Endometrial microvascular endothelial cells (primary cell): Measurements from ENCODE around the gene SLC9A2. TPM values are rescaled to one million over a fixed set of nuclear protein-coding genes. Genes with fewer than 3 reads are reported as not detected.

Experiments
- in situ Hi-C: cut with HindIII; loops from 2 replicates; pipeline ENCODE4 v1.10.0; 2017; ENCODE audit warnings: low sequenced_read_pairs, low pct_unique_long_range_greater_than_20kb; ENCODE audit errors: inconsistent ontology term
- total RNA-seq: library from RNA; depleted of rRNA; stranded (reverse); fragments of >200 nt; gene quantifications from one replicate; pipeline ENCODE4 v1.2.3, GENCODE V29; 2015; ENCODE audit errors: inconsistent ontology term

The SLC9A2 gene
- total RNA-seq, 1 donor from 2014 or later, result not detected

GRCh38 chr2:102707796-102708695 is 88.7 kb downstream of the SLC9A2 start:
- in situ Hi-C loops, result no loop called here

- in situ Hi-C loops, result no loop called here
Observed at GRCh38 chr2:102708847-102709559, 89.7 kb downstream of the SLC9A2 start.

- in situ Hi-C loops, result no loop called here
Observed at GRCh38 chr2:102717308-102718018, 98.1 kb downstream of the SLC9A2 start.

GRCh38 chr2:102718387-102719316 is 99.3 kb downstream of the SLC9A2 start:
- in situ Hi-C loops, result no loop called here

GRCh38 chr2:102724016-102724490 is 104.7 kb downstream of the SLC9A2 start:
- in situ Hi-C loops, result no loop called here

- in situ Hi-C loops, result no loop called here
Observed at GRCh38 chr2:102724553-102724952, 105.2 kb downstream of the SLC9A2 start.

- in situ Hi-C loops, result no loop called here
Observed at GRCh38 chr2:102726128-102727087, 107.1 kb downstream of the SLC9A2 start.

GRCh38 chr2:102735416-102736109 is 116.2 kb downstream of the SLC9A2 start:
- in situ Hi-C loops, result no loop called here

- in situ Hi-C loops, result no loop called here
Observed at GRCh38 chr2:102736110-102736409, 116.7 kb downstream of the SLC9A2 start.

- in situ Hi-C loops, result no loop called here
Observed at GRCh38 chr2:102736410-102737409, 117.4 kb downstream of the SLC9A2 start.

GRCh38 chr2:102737431-102737830 is 118.1 kb downstream of the SLC9A2 start:
- in situ Hi-C loops, result no loop called here

GRCh38 chr2:102743259-102743658 is 123.9 kb downstream of the SLC9A2 start:
- in situ Hi-C loops, result no loop called here

GRCh38 chr2:102748107-102748506 is 128.8 kb downstream of the SLC9A2 start:
- in situ Hi-C loops, result no loop called here

GRCh38 chr2:102749938-102750337 is 130.6 kb downstream of the SLC9A2 start:
- in situ Hi-C loops, result no loop called here

- in situ Hi-C loops, result no loop called here
Observed at GRCh38 chr2:102753563-102754159, 134.3 kb downstream of the SLC9A2 start.
